HFFc6 (cell line): ENCODE data around the gene SMARCB1. TPM values are rescaled to one million over a fixed set of nuclear protein-coding genes. Genes with fewer than 3 reads are reported as not detected.
"Not testable (repeated sequence)": the region's sequence is repeated elsewhere in the genome, so short reads cannot be mapped to it uniquely, and the experiment has no call there.

Experiments used
- DNase-seq: peaks from one replicate; pipeline ENCODE4 v3.0.0-alpha.2; 2018
- H3K27ac Mint-ChIP-seq: 2 replicates; pipeline ENCODE4 v1.8.0; 2020; ENCODE audit warnings: mild to moderate bottlenecking, mixed read lengths
- H3K27me3 Mint-ChIP-seq: 2 replicates; pipeline ENCODE4 v1.8.0; 2021; ENCODE audit warnings: mild to moderate bottlenecking, moderate library complexity, mixed read lengths; ENCODE audit not compliant: insufficient read depth
- H3K36me3 Mint-ChIP-seq: 2 replicates; pipeline ENCODE4 v1.8.0; 2021; ENCODE audit warnings: low read depth, mixed read lengths
- H3K4me1 Mint-ChIP-seq: 2 replicates; pipeline ENCODE4 v1.8.0; 2020; ENCODE audit warnings: low read depth, mixed read lengths
- H3K4me3 Mint-ChIP-seq: 2 replicates; pipeline ENCODE4 v1.8.0; 2020; ENCODE audit warnings: mild to moderate bottlenecking, moderate library complexity, mixed read lengths
- H3K9me3 Mint-ChIP-seq: 2 replicates; pipeline ENCODE4 v1.8.0; 2020; ENCODE audit warnings: mild to moderate bottlenecking, mixed read lengths
- CTCF ChIP-seq: fragments of 200-600 bp; sonication (generic); IDR thresholded peaks from 2 replicates; pipeline ENCODE4 v1.5.0; 2021; ENCODE audit warnings: antibody characterized with exemption, mild to moderate bottlenecking
- total RNA-seq, 6 experiments: library from RNA; stranded (reverse); fragmentation: NEBNext Ultra II Directional; extraction: Animal tissue kit (Norgen Biotek cat#: 25700); gene quantifications; 2 replicates in 1 of 6; 3 replicates in 5 of 6; pipeline ENCODE4 v1.2.3, GENCODE V29; 2021

The SMARCB1 gene
- total RNA-seq, 6 experiments from 2014 or later = 91.5 to 101 (median 97.3) TPM

GRCh38 chr22:23862103-23862502 lies 75.3 kb downstream of the SMARCB1 start:
- DNase-seq = peak; percentile 36
- TF ChIP-seq CTCF = peak; percentile 79
- Mint-ChIP-seq H3K9me3 (no peaks in the 10 kb centered on the region), H3K36me3 (0 out of 2 replicates have a peak, but pooled peaks cover 4% of the 10 kb centered on the region), H3K4me3 (no peak overlapping the region), H3K27ac (no peak overlapping the region), H3K27me3 (no peaks in the 10 kb centered on the region), H3K4me1 (peaks cover 13% of the 10 kb centered on the region)

- H3K27ac Mint-ChIP-seq, H3K4me3 Mint-ChIP-seq, H3K9me3 Mint-ChIP-seq, H3K27me3 Mint-ChIP-seq, H3K36me3 Mint-ChIP-seq, H3K4me1 Mint-ChIP-seq, DNase-seq: not testable (repeated sequence)
Observed at GRCh38 chr22:23864499-23865154, 77.9 kb downstream of the SMARCB1 start.

GRCh38 chr22:23868580-23868979 lies 81.8 kb downstream of the SMARCB1 start:
- TF ChIP-seq CTCF = no peak
- no peak overlapping the region for H3K27ac Mint-ChIP-seq
- DNase-seq = no peak
- no peaks in the 10 kb centered on the region for H3K9me3 Mint-ChIP-seq
- H3K36me3 Mint-ChIP-seq = peaks cover 8% of the 10 kb centered on the region; the same call in 1 of the 2 replicates
- no peaks in the 10 kb centered on the region for H3K27me3 Mint-ChIP-seq
- H3K4me1 Mint-ChIP-seq = no peaks in the 10 kb centered on the region
- H3K4me3 Mint-ChIP-seq = no peak overlapping the region

GRCh38 chr22:23874871-23875270 lies 88.1 kb downstream of the SMARCB1 start:
- no peak for DNase-seq
- no peaks in the 10 kb centered on the region for H3K4me1 Mint-ChIP-seq
- peaks cover 7% of the 10 kb centered on the region; the same call in 1 of the 2 replicates for H3K36me3 Mint-ChIP-seq
- H3K4me3 Mint-ChIP-seq = no peak overlapping the region
- TF ChIP-seq CTCF = no peak
- H3K27ac Mint-ChIP-seq = no peak overlapping the region
- H3K27me3 Mint-ChIP-seq = no peaks in the 10 kb centered on the region; the same call in 1 of the 2 replicates
- no peaks in the 10 kb centered on the region for H3K9me3 Mint-ChIP-seq

GRCh38 chr22:23875801-23876200 lies 89.0 kb downstream of the SMARCB1 start:
- no peaks in the 10 kb centered on the region; the same call in 1 of the 2 replicates for H3K27me3 Mint-ChIP-seq
- no peak overlapping the region for H3K27ac Mint-ChIP-seq
- no peaks in the 10 kb centered on the region for H3K9me3 Mint-ChIP-seq

More at GRCh38 chr22:23875801-23876200, 89.0 kb downstream of the SMARCB1 start:
- H3K4me3 Mint-ChIP-seq = no peak overlapping the region
- H3K4me1 Mint-ChIP-seq = no peaks in the 10 kb centered on the region
- DNase-seq = no peak
- peaks cover 13% of the 10 kb centered on the region for H3K36me3 Mint-ChIP-seq
- no peak for TF ChIP-seq CTCF
